ENCODE data around the gene ADD2. TPM values are rescaled to one million over a fixed set of nuclear protein-coding genes. Genes with fewer than 3 reads are reported as not detected.

The ADD2 gene
- total and polyA plus RNA-seq, 5 donors: 0.40 to 1.3 (median 0.45) TPM

- H3K4me1 ChIP-seq (ENCODE audit: control insufficient read depth, insufficient read depth, low read length): no peaks in the 10 kb centered on the region
- intact Hi-C loops (cut with DNase I): loop anchor here in 2 of 4 donors (5.0 to 10.0 kb wide), 3 partner anchors 301 to 344 kb away; partner anchors contain the start of gene FAM136A (in 2 of the 2)
- WGBS: 55% methylated on average over 10 of the region's 10 CpGs
Observed at GRCh38 chr2:70645733-70646419, 122.1 kb downstream of the ADD2 start.

GRCh38 chr2:70643715-70644114 is 124.3 kb downstream of the ADD2 start:
- Histone ChIP-seq H3K27me3 (ENCODE audit: control insufficient read depth, insufficient read depth) (no peaks in the 10 kb centered on the region), H3K4me1 (ENCODE audit: control insufficient read depth, insufficient read depth, low read length) (no peaks in the 10 kb centered on the region), H3K9me3 (ENCODE audit: control insufficient read depth, low read length) (no peaks in the 10 kb centered on the region), H3K4me3 (ENCODE audit: low read length) (no peak overlapping the region), H3K27ac (ENCODE audit: low read length) (no peak overlapping the region)
- WGBS: 57% methylated on average over 12 of the region's 12 CpGs
- intact Hi-C loops (cut with DNase I): loop anchor here in 2 of 4 donors (10.0 kb wide), 2 partner anchors 299 to 339 kb away; partner anchors contain the start of gene FAM136A (in 1 of the 2)
- DNase-seq: no peak
- ATAC-seq: no peak

More at GRCh38 chr2:70645733-70646419, 122.1 kb downstream of the ADD2 start:
- H3K27ac ChIP-seq (ENCODE audit: low read length): no peak overlapping the region
- ATAC-seq (no peak), DNase-seq (no peak)
- H3K27me3 ChIP-seq (ENCODE audit: control insufficient read depth, insufficient read depth): no peaks in the 10 kb centered on the region
- H3K9me3 ChIP-seq (ENCODE audit: control insufficient read depth, low read length): no peaks in the 10 kb centered on the region
- no peak overlapping the region for H3K4me3 ChIP-seq (ENCODE audit: low read length)

- intact Hi-C loops (cut with DNase I): loop anchor here in 2 of 4 donors (10.0 kb wide), 2 partner anchors 297 to 337 kb away; partner anchors contain the start of gene FAM136A (in 1 of the 2)
- Histone ChIP-seq H3K4me1 (ENCODE audit: control insufficient read depth, insufficient read depth, low read length) (no peaks in the 10 kb centered on the region), H3K9me3 (ENCODE audit: control insufficient read depth, low read length) (no peaks in the 10 kb centered on the region), H3K27me3 (ENCODE audit: control insufficient read depth, insufficient read depth) (no peaks in the 10 kb centered on the region), H3K4me3 (ENCODE audit: low read length) (no peak overlapping the region), H3K27ac (ENCODE audit: low read length) (no peak overlapping the region)
- no peak for ATAC-seq
- 71% methylated on average over 7 of the region's 7 CpGs for WGBS
- DNase-seq: no peak
Observed at GRCh38 chr2:70641263-70641784, 126.7 kb downstream of the ADD2 start.

- intact Hi-C loops (cut with DNase I): loop anchor here in 2 of 4 donors (10.0 kb wide), 2 partner anchors 295 to 335 kb away; partner anchors contain the start of gene FAM136A (in 1 of the 2)
- Histone ChIP-seq H3K27ac (ENCODE audit: low read length) (no peak overlapping the region), H3K27me3 (ENCODE audit: control insufficient read depth, insufficient read depth) (no peaks in the 10 kb centered on the region), H3K9me3 (ENCODE audit: control insufficient read depth, low read length) (no peaks in the 10 kb centered on the region), H3K4me1 (ENCODE audit: control insufficient read depth, insufficient read depth, low read length) (no peaks in the 10 kb centered on the region), H3K4me3 (ENCODE audit: low read length) (no peak overlapping the region)
- DNase-seq (no peak), ATAC-seq (no peak)
- WGBS: 51% methylated on average over 4 of the region's 4 CpGs
Observed at GRCh38 chr2:70639841-70640436, 128.1 kb downstream of the ADD2 start.

GRCh38 chr2:70638561-70638960 is 129.4 kb downstream of the ADD2 start:
- Histone ChIP-seq H3K4me3 (ENCODE audit: low read length) (no peak overlapping the region), H3K9me3 (ENCODE audit: control insufficient read depth, low read length) (no peaks in the 10 kb centered on the region), H3K27me3 (ENCODE audit: control insufficient read depth, insufficient read depth) (no peaks in the 10 kb centered on the region), H3K4me1 (ENCODE audit: control insufficient read depth, insufficient read depth, low read length) (no peaks in the 10 kb centered on the region), H3K27ac (ENCODE audit: low read length) (no peak overlapping the region)
- DNase-seq (no peak), ATAC-seq (no peak)
- 67% methylated on average over 2 of the region's 2 CpGs for WGBS
- intact Hi-C loops (cut with DNase I): no loop called here

GRCh38 chr2:70633508-70633907 is 134.5 kb downstream of the ADD2 start:
- H3K4me3 ChIP-seq (ENCODE audit: low read length): no peak overlapping the region
- ATAC-seq (no peak), DNase-seq (no peak)
- H3K27ac ChIP-seq (ENCODE audit: low read length): no peak overlapping the region
- H3K27me3 ChIP-seq (ENCODE audit: control insufficient read depth, insufficient read depth): no peaks in the 10 kb centered on the region
- H3K9me3 ChIP-seq (ENCODE audit: control insufficient read depth, low read length): no peaks in the 10 kb centered on the region
- H3K4me1 ChIP-seq (ENCODE audit: control insufficient read depth, insufficient read depth, low read length): no peaks in the 10 kb centered on the region
- 77% methylated on average over 1 of the region's 1 CpG for WGBS
- intact Hi-C loops (cut with DNase I): no loop called here

- DNase-seq (no peak), ATAC-seq (no peak)
- 48% methylated on average over 1 of the region's 1 CpG for WGBS
- no peak overlapping the region for H3K4me3 ChIP-seq (ENCODE audit: low read length)
- H3K4me1 ChIP-seq (ENCODE audit: control insufficient read depth, insufficient read depth, low read length): no peaks in the 10 kb centered on the region
- no peak overlapping the region for H3K27ac ChIP-seq (ENCODE audit: low read length)
- intact Hi-C loops (cut with DNase I): no loop called here
- H3K9me3 ChIP-seq (ENCODE audit: control insufficient read depth, low read length): no peaks in the 10 kb centered on the region
- H3K27me3 ChIP-seq (ENCODE audit: control insufficient read depth, insufficient read depth): no peaks in the 10 kb centered on the region
Observed at GRCh38 chr2:70632966-70633365, 135.0 kb downstream of the ADD2 start.

- 41% methylated on average over 1 of the region's 1 CpG for WGBS
- intact Hi-C loops (cut with DNase I): no loop called here
- DNase-seq: no peak
Observed at GRCh38 chr2:70632388-70632787, 135.6 kb downstream of the ADD2 start.

GRCh38 chr2:70630761-70631160 is 137.2 kb downstream of the ADD2 start:
- intact Hi-C loops (cut with DNase I): no loop called here
- no peak overlapping the region for H3K27ac ChIP-seq (ENCODE audit: low read length)
- H3K9me3 ChIP-seq (ENCODE audit: control insufficient read depth, low read length): no peaks in the 10 kb centered on the region
- H3K27me3 ChIP-seq (ENCODE audit: control insufficient read depth, insufficient read depth): no peaks in the 10 kb centered on the region
- no peak overlapping the region for H3K4me3 ChIP-seq (ENCODE audit: low read length)
- DNase-seq: no peak
- no peaks in the 10 kb centered on the region for H3K4me1 ChIP-seq (ENCODE audit: control insufficient read depth, insufficient read depth, low read length)
- no peak for ATAC-seq
- WGBS: 51% methylated on average over 1 of the region's 1 CpG

More at GRCh38 chr2:70632388-70632787, 135.6 kb downstream of the ADD2 start:
- H3K27ac ChIP-seq (ENCODE audit: low read length): no peak overlapping the region
- no peaks in the 10 kb centered on the region for H3K27me3 ChIP-seq (ENCODE audit: control insufficient read depth, insufficient read depth)
- ATAC-seq: no peak
- no peaks in the 10 kb centered on the region for H3K9me3 ChIP-seq (ENCODE audit: control insufficient read depth, low read length)
- H3K4me1 ChIP-seq (ENCODE audit: control insufficient read depth, insufficient read depth, low read length): no peaks in the 10 kb centered on the region
- no peak overlapping the region for H3K4me3 ChIP-seq (ENCODE audit: low read length)

- H3K27me3 ChIP-seq (ENCODE audit: control insufficient read depth, insufficient read depth): no peaks in the 10 kb centered on the region
- H3K9me3 ChIP-seq (ENCODE audit: control insufficient read depth, low read length): no peaks in the 10 kb centered on the region
- ATAC-seq (no peak), DNase-seq (no peak)
- WGBS: 58% methylated on average over 2 of the region's 2 CpGs
- H3K4me1 ChIP-seq (ENCODE audit: control insufficient read depth, insufficient read depth, low read length): no peaks in the 10 kb centered on the region
- H3K27ac ChIP-seq (ENCODE audit: low read length): no peak overlapping the region
- intact Hi-C loops (cut with DNase I): no loop called here
- H3K4me3 ChIP-seq (ENCODE audit: low read length): no peak overlapping the region
Observed at GRCh38 chr2:70627211-70627898, 140.6 kb downstream of the ADD2 start.
